HL-60 (cell line): ENCODE results near the gene IL6ST.

Source experiments
- DNase-seq, 2 experiments: peaks; one replicate each; pipeline ENCODE4 v3.0.0-alpha.2; 2010 to 2020; ENCODE audit warnings: low read depth in 1 of 2, low spot score in 1 of 2
- H3K27ac ChIP-seq: fragments of 250-450 bp; sonication (Bioruptor Pico); replicated peaks from 2 replicates; pipeline ENCODE4 v1.5.1; 2020; ENCODE audit warnings: mild to moderate bottlenecking, moderate library complexity
- H3K27me3 ChIP-seq: fragments of 250-450 bp; sonication (Bioruptor Pico); 2 replicates; pipeline ENCODE4 v1.5.1; 2021; ENCODE audit warnings: mild to moderate bottlenecking, moderate library complexity; ENCODE audit not compliant: insufficient read depth, poor library complexity, severe bottlenecking
- H3K4me3 ChIP-seq: replicated peaks from 2 replicates; pipeline ENCODE4 v1.5.1; 2011; ENCODE audit warnings: mild to moderate bottlenecking, control low read depth, low read length; ENCODE audit not compliant: insufficient read depth
- CTCF ChIP-seq: IDR thresholded peaks from one replicate; pipeline ENCODE4 v1.5.1; 2011; ENCODE audit warnings: low read length, control low read depth, inconsistent platforms; ENCODE audit not compliant: insufficient read depth
- GABPA ChIP-seq: IDR thresholded peaks from 2 replicates; pipeline ENCODE4 v1.6.1; 2012; ENCODE audit warnings: low read depth
- POLR2AphosphoS5 ChIP-seq: IDR thresholded peaks from 2 replicates; pipeline ENCODE4 v1.6.1; 2012; ENCODE audit warnings: low read depth
- SPI1 ChIP-seq: IDR thresholded peaks from 2 replicates; pipeline ENCODE4 v1.6.1; 2012; ENCODE audit warnings: low read depth, mild to moderate bottlenecking, borderline replicate concordance
- TF ChIP-seq, protein P1 (sequence below): IDR thresholded peaks from 2 replicates; pipeline ENCODE4 v1.6.1; 2012; ENCODE audit warnings: low read depth; ENCODE audit not compliant: insufficient replicate concordance

Gene IL6ST

GRCh38 chr5:55983986-55984385 lies 10.8 kb downstream of the IL6ST start:
- no peak for DNase-seq
- Histone ChIP-seq H3K4me3 (no peak overlapping the region), H3K27ac (no peak overlapping the region), H3K27me3 (no peaks in the 10 kb centered on the region)
- TF ChIP-seq POLR2AphosphoS5 (no peak), CTCF (no peak), SPI1 (no peak), GABPA (no peak)
- TF ChIP-seq, protein P1, sequence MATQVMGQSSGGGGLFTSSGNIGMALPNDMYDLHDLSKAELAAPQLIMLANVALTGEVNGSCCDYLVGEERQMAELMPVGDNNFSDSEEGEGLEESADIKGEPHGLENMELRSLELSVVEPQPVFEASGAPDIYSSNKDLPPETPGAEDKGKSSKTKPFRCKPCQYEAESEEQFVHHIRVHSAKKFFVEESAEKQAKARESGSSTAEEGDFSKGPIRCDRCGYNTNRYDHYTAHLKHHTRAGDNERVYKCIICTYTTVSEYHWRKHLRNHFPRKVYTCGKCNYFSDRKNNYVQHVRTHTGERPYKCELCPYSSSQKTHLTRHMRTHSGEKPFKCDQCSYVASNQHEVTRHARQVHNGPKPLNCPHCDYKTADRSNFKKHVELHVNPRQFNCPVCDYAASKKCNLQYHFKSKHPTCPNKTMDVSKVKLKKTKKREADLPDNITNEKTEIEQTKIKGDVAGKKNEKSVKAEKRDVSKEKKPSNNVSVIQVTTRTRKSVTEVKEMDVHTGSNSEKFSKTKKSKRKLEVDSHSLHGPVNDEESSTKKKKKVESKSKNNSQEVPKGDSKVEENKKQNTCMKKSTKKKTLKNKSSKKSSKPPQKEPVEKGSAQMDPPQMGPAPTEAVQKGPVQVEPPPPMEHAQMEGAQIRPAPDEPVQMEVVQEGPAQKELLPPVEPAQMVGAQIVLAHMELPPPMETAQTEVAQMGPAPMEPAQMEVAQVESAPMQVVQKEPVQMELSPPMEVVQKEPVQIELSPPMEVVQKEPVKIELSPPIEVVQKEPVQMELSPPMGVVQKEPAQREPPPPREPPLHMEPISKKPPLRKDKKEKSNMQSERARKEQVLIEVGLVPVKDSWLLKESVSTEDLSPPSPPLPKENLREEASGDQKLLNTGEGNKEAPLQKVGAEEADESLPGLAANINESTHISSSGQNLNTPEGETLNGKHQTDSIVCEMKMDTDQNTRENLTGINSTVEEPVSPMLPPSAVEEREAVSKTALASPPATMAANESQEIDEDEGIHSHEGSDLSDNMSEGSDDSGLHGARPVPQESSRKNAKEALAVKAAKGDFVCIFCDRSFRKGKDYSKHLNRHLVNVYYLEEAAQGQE, result no peak

- H3K27ac ChIP-seq, result no peak overlapping the region
- DNase-seq, result no peak
- no peaks in the 10 kb centered on the region for H3K27me3 ChIP-seq
- H3K4me3 ChIP-seq, result no peak overlapping the region
- TF ChIP-seq SPI1 (no peak), GABPA (no peak)
- TF ChIP-seq, protein P1, result no peak
Measured at GRCh38 chr5:55982957-55983381, 11.8 kb downstream of the IL6ST start.

DNA sequence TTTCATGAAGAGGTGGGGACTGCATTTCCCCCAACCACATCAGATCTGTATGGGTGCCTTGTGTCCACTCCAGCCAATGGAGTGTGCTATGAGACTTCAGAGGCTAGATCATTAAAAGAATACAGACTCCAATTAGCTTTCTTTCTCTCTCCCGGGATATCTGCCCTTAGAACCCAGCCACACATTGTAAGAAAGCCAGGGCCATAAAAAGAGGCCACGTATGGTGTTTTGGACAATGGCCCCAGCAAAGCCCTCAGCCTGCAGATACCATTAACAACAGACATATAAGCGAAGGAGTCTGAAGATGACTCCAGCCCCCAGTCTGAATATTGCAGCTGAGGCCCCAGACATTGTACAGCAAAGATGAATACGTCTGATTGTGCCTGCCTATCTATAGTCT lies 21.5 kb downstream of the IL6ST start:
- H3K4me3 ChIP-seq, result no peak overlapping the region
- TF ChIP-seq, protein P1, result no peak
- no peak for TF ChIP-seq POLR2AphosphoS5
- no peak for TF ChIP-seq SPI1
- TF ChIP-seq GABPA, result no peak
- TF ChIP-seq CTCF, result no peak
- H3K27me3 ChIP-seq, result no peaks in the 10 kb centered on the region
- no peak overlapping the region for H3K27ac ChIP-seq
- no peak for DNase-seq

- H3K27ac ChIP-seq, result no peak overlapping the region
- no peak for DNase-seq
- no peaks in the 10 kb centered on the region for H3K27me3 ChIP-seq
- TF ChIP-seq CTCF (no peak), SPI1 (no peak), POLR2AphosphoS5 (no peak), GABPA (no peak)
- TF ChIP-seq, protein P1, result no peak
- no peak overlapping the region for H3K4me3 ChIP-seq
Measured at GRCh38 chr5:55969956-55970355, 24.8 kb downstream of the IL6ST start.
